ENCODE data around the gene FGFR3. TPM values are rescaled to one million over a fixed set of nuclear protein-coding genes. Genes with fewer than 3 reads are reported as not detected.

FGFR3 gene
- total and polyA plus RNA-seq, 2 of the 4 experiments (the other 2 are of a cell fraction): 0.18 to 0.67 TPM

- Histone ChIP-seq H3K56ac (ENCODE audit: extremely low read depth, insufficient read depth, low read length) (no peak overlapping the region), H3K4me3 (ENCODE audit: insufficient read depth, low read depth, low read length) (no peak overlapping the region), H3K27me3 (ENCODE audit: control insufficient read depth, insufficient read depth, low read length) (peaks cover 34% of the 10 kb centered on the region), H3K23ac (ENCODE audit: low read depth, low read length) (no peak overlapping the region), H2BK15ac (ENCODE audit: low read depth, low read length) (no peak overlapping the region), H2AFZ (replicated peaks; ENCODE audit: low read length, poor library complexity) (no peak overlapping the region), H3K18ac (ENCODE audit: low read depth, low read length) (no peak overlapping the region), H3K4me1 (ENCODE audit: control insufficient read depth, insufficient read depth, low read length) (peaks cover 2% of the 10 kb centered on the region; the same call in 1 of the 2 replicates), H3K9ac (ENCODE audit: low read depth, low read length) (no peak overlapping the region), H3K14ac (replicated peaks; ENCODE audit: low read depth, low read length) (no peak overlapping the region), H4K20me1 (ENCODE audit: insufficient read depth, low read length) (no peaks in the 10 kb centered on the region; the same call in 1 of the 2 replicates), H3K9me1 (ENCODE audit: insufficient read depth, low read length) (no peaks in the 10 kb centered on the region), H2BK5ac (ENCODE audit: low read depth, low read length, poor library complexity, severe bottlenecking) (no peak overlapping the region), H2BK120ac (ENCODE audit: low read depth, low read length) (no peak overlapping the region), H3K4me2 (ENCODE audit: low read depth, low read length) (no peak overlapping the region), H2AK9ac (replicated peaks; ENCODE audit: low read depth, low read length, poor library complexity) (no peak overlapping the region), H3K79me1 (ENCODE audit: low read depth in 1 of 2, low read length in 2 of 2) (no peaks in the 10 kb centered on the region), H4K8ac (ENCODE audit: low read depth in 2 of 2, low read length in 2 of 2) (no peak overlapping the region), H3K27ac (ENCODE audit: insufficient read depth, low read length) (no peak overlapping the region), H3K36me3 (ENCODE audit: control insufficient read depth, insufficient read depth, low read length) (no peaks in the 10 kb centered on the region), H4K91ac (ENCODE audit: insufficient read depth, low read depth, low read length) (no peak overlapping the region), H3K9me3 (ENCODE audit: control insufficient read depth, insufficient read depth, low read length) (no peaks in the 10 kb centered on the region), H4K5ac (ENCODE audit: low read depth, low read length) (no peak overlapping the region), H2BK20ac (ENCODE audit: low read depth, low read length) (no peak overlapping the region), H3K4ac (ENCODE audit: low read depth, low read length) (no peak overlapping the region), H2AK5ac (ENCODE audit: low read depth, low read length) (no peak overlapping the region)
- in situ Hi-C loops (cut with MboI; ENCODE audit: low sequenced_read_pairs): no loop called here
- intact Hi-C loops (cut with micrococcal nuclease): no loop called here
- TF ChIP-seq RAD21 (IDR thresholded peaks at IDR 0.05; ENCODE audit: low read length) (no peak), CHD1 (IDR thresholded peaks at IDR 0.05; ENCODE audit: low read depth, low read length) (no peak), CTCF (conservative IDR thresholded peaks at IDR 0.05; ENCODE audit: low read depth, low read length) (no peak), ELK1 (IDR thresholded peaks at IDR 0.05; ENCODE audit: borderline replicate concordance, low read depth, low read length) (no peak), BHLHE40 (IDR thresholded peaks at IDR 0.05; ENCODE audit: low read depth, low read length) (no peak), MAZ (IDR thresholded peaks at IDR 0.05; ENCODE audit: borderline replicate concordance, low read depth, low read length) (no peak), USF2 (IDR thresholded peaks at IDR 0.05; ENCODE audit: low read depth, low read length) (no peak)
- POLR2A ChIA-PET (ENCODE audit: unreplicated experiment): no interaction called here
- 93% methylated on average over 10 of the region's 21 CpGs; no CpG with 5 or more reads in 1 of the 2 experiments for WGBS, 2 experiments (ENCODE audit: extremely low coverage in 2 of 2, insufficient read length in 1 of 2)
- no peak for ATAC-seq (ENCODE audit: low read depth)
- no TSS peak for BruUV-seq (replicated peaks)
- CTCF ChIA-PET: no interaction called here
- dilution Hi-C loops (cut with HindIII; ENCODE audit: low sequenced_read_pairs, unreplicated experiment): no loop called here
- no peak for DNase-seq
Measured at GRCh38 chr4:1789552-1789951, 3.5 kb upstream of the FGFR3 start.
